NT2/D1 (cell line): ENCODE data around the gene SHISAL1.

Experiments
- DNase-seq: peaks from one replicate; pipeline ENCODE4 v3.0.0-alpha.2; 2011; ENCODE audit warnings: low read depth, low spot score
- H3K27me3 ChIP-seq: 2 replicates; pipeline ENCODE4 v1.6.0; 2011; ENCODE audit warnings: mild to moderate bottlenecking; ENCODE audit not compliant: insufficient read length, insufficient read depth
- H3K36me3 ChIP-seq: 2 replicates; pipeline ENCODE4 v1.6.1; 2011; ENCODE audit warnings: mild to moderate bottlenecking, low read length, mixed read lengths; ENCODE audit not compliant: insufficient read depth, insufficient read length
- H3K4me1 ChIP-seq: 2 replicates; pipeline ENCODE4 v1.5.1; 2011; ENCODE audit not compliant: insufficient read depth, insufficient read length
- H3K4me3 ChIP-seq: 2 replicates; pipeline ENCODE4 v1.5.1; 2011; ENCODE audit warnings: low read depth; ENCODE audit not compliant: insufficient read length
- H3K9ac ChIP-seq: 2 replicates; pipeline ENCODE4 v1.6.0; 2011; ENCODE audit warnings: low read depth; ENCODE audit not compliant: insufficient read length
- H3K9me3 ChIP-seq: 2 replicates; pipeline ENCODE4 v1.5.1; 2011; ENCODE audit warnings: mild to moderate bottlenecking, low read length; ENCODE audit not compliant: insufficient read depth
- SUZ12 ChIP-seq: IDR thresholded peaks from 2 replicates; pipeline ENCODE4 v1.6.1; 2011; ENCODE audit not compliant: insufficient read length, insufficient read depth; ENCODE audit errors: extremely low read depth
- YY1 ChIP-seq: IDR thresholded peaks from 2 replicates; pipeline ENCODE4 v1.6.1; 2011; ENCODE audit not compliant: insufficient read length, insufficient read depth
- ZNF274 ChIP-seq: IDR thresholded peaks from 2 replicates; pipeline ENCODE4 v1.6.1; 2011; ENCODE audit warnings: mild to moderate bottlenecking, low read depth, low read length

The SHISAL1 gene

DNA sequence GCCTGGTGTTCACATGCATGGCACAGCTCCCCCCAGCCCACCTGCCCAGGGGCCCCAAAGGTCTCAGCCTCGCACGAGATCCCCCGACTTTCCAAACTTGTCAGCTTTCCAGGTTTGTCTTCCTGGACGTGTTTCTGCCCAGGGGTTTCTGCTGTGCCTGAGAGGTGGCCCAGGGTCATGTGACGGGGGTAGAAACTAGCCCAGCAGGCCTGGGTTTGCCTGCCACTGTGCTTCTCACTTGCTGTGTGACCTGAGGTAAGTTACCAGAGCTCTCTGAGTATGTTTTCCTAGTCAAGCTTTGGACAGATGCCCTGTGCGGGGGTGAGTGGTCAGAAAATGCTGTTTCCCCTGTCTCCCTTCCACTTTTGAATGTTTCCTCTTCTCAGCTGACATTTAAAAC lies 38.3 kb upstream of the SHISAL1 start:
- Histone ChIP-seq H3K9ac (no peak overlapping the region), H3K36me3 (no peaks in the 10 kb centered on the region), H3K27me3 (no peaks in the 10 kb centered on the region), H3K4me1 (peaks cover 14% of the 10 kb centered on the region), H3K4me3 (no peak overlapping the region), H3K9me3 (no peaks in the 10 kb centered on the region)
- no peak for DNase-seq
- TF ChIP-seq SUZ12 (no peak), ZNF274 (no peak), YY1 (no peak)

- Histone ChIP-seq H3K9me3 (no peaks in the 10 kb centered on the region), H3K9ac (no peak overlapping the region), H3K36me3 (no peaks in the 10 kb centered on the region), H3K4me1 (peaks cover 14% of the 10 kb centered on the region), H3K4me3 (no peak overlapping the region), H3K27me3 (no peaks in the 10 kb centered on the region)
- TF ChIP-seq YY1 (no peak), ZNF274 (no peak), SUZ12 (no peak)
- no peak for DNase-seq
Measured at GRCh38 chr22:44349594-44349993, 36.8 kb upstream of the SHISAL1 start.

GRCh38 chr22:44348971-44349560 lies 36.3 kb upstream of the SHISAL1 start:
- DNase-seq, result no peak
- no peaks in the 10 kb centered on the region for H3K36me3 ChIP-seq
- H3K9me3 ChIP-seq, result no peaks in the 10 kb centered on the region
- H3K27me3 ChIP-seq, result no peaks in the 10 kb centered on the region
- H3K4me1 ChIP-seq, result peaks cover 14% of the 10 kb centered on the region
- H3K4me3 ChIP-seq, result no peak overlapping the region
- no peak overlapping the region for H3K9ac ChIP-seq
- TF ChIP-seq YY1, result no peak
- TF ChIP-seq SUZ12, result no peak
- no peak for TF ChIP-seq ZNF274

GRCh38 chr22:44347549-44347948 lies 34.8 kb upstream of the SHISAL1 start:
- no peak for TF ChIP-seq YY1
- H3K4me3 ChIP-seq, result no peak overlapping the region

GRCh38 chr22:44347080-44347479 lies 34.3 kb upstream of the SHISAL1 start:
- no peak overlapping the region for H3K9ac ChIP-seq
- no peaks in the 10 kb centered on the region for H3K9me3 ChIP-seq
- TF ChIP-seq YY1, result no peak
- TF ChIP-seq ZNF274, result no peak
- no peak for TF ChIP-seq SUZ12
- H3K36me3 ChIP-seq, result no peaks in the 10 kb centered on the region
- no peaks in the 10 kb centered on the region for H3K27me3 ChIP-seq
- H3K4me3 ChIP-seq, result no peak overlapping the region
- DNase-seq, result no peak
- peaks cover 8% of the 10 kb centered on the region for H3K4me1 ChIP-seq

More at GRCh38 chr22:44347549-44347948, 34.8 kb upstream of the SHISAL1 start:
- DNase-seq, result no peak
- Histone ChIP-seq H3K4me1 (peaks cover 13% of the 10 kb centered on the region), H3K36me3 (no peaks in the 10 kb centered on the region), H3K9me3 (no peaks in the 10 kb centered on the region), H3K9ac (peak overlapping the region; percentile 32), H3K27me3 (no peaks in the 10 kb centered on the region)

DNA sequence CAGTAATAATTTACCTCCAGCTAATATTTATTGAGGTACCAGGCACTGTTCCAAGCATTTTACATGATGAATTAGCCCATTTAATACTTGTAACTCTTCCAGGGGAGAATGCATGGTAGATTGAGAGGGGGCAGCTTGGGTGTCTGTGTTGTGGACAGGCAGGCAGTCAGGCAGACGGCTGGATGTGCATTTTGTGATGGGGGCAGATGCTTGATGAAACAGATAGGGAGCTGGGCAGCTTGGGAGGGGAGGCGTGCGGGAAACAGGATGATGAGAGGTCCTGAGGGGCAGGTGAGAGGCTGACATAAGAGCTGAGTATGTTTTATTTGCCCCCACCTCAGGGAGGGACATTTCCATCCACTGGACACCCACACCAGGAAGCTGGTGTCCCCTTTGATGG lies 33.1 kb upstream of the SHISAL1 start:
- Histone ChIP-seq H3K27me3 (no peaks in the 10 kb centered on the region), H3K36me3 (no peaks in the 10 kb centered on the region), H3K4me1 (peaks cover 12% of the 10 kb centered on the region), H3K4me3 (no peak overlapping the region), H3K9ac (no peak overlapping the region), H3K9me3 (no peaks in the 10 kb centered on the region)
- no peak for TF ChIP-seq SUZ12
- TF ChIP-seq YY1, result no peak
- no peak for TF ChIP-seq ZNF274
- no peak for DNase-seq

- Histone ChIP-seq H3K36me3 (no peaks in the 10 kb centered on the region), H3K9ac (no peak overlapping the region), H3K4me3 (no peak overlapping the region), H3K9me3 (no peaks in the 10 kb centered on the region), H3K4me1 (peaks cover 10% of the 10 kb centered on the region), H3K27me3 (no peaks in the 10 kb centered on the region)
- TF ChIP-seq ZNF274 (no peak), SUZ12 (no peak), YY1 (no peak)
- DNase-seq, result no peak
Measured at GRCh38 chr22:44344407-44344806, 31.7 kb upstream of the SHISAL1 start.
